HG03095 (cell line): Measurements from ENCODE around the gene LTV1.

Experiments
- ATAC-seq: cut with Tn5 transposase; IDR thresholded peaks from one replicate; pipeline ENCODE4 v1.9.1; 2021; ENCODE audit warnings: moderate library complexity; ENCODE audit not compliant: unreplicated experiment

Gene LTV1

GRCh38 chr6:143884216-143884900 is 41.2 kb downstream of the LTV1 start:
- ATAC-seq: no peak

- no peak for ATAC-seq
These were observed 42.0 kb downstream of the LTV1 start for GRCh38 chr6:143885116-143885515.

GRCh38 chr6:143894655-143895054 is 51.5 kb downstream of the LTV1 start:
- ATAC-seq: no peak

GRCh38 chr6:143896126-143896860 is 53.2 kb downstream of the LTV1 start:
- ATAC-seq: no peak

- no peak for ATAC-seq
These were observed 57.2 kb downstream of the LTV1 start for GRCh38 chr6:143900358-143900757.

GRCh38 chr6:143901885-143902750 is 59.0 kb downstream of the LTV1 start:
- peak; percentile 97 for ATAC-seq

GRCh38 chr6:143902827-143903226 is 59.7 kb downstream of the LTV1 start:
- no peak for ATAC-seq

GRCh38 chr6:143911028-143911427 is 67.9 kb downstream of the LTV1 start:
- no peak for ATAC-seq

- no peak for ATAC-seq
These were observed 69.5 kb downstream of the LTV1 start for GRCh38 chr6:143912671-143913070.
